Upper lobe of left lung (tissue), 6 donors: ENCODE measurements around the gene DMRT2. TPM values are rescaled to one million over a fixed set of nuclear protein-coding genes. Genes with fewer than 3 reads are reported as not detected.
A peak's percentile ranks its signal among the peaks of the same experiment; 100 is the strongest.

Experiments used
- ATAC-seq, 2 donors: fragments of 200-7000 bp; cut with Tn5 transposase; one replicate each; pipeline ENCODE4 v1.9.1; 2022; ENCODE audit warnings: mild to moderate bottlenecking in 2 of 2, moderate library complexity in 2 of 2; ENCODE audit not compliant: low FRiP score in 2 of 2
- DNase-seq, 2 donors: peaks; one replicate each; pipeline ENCODE4 v3.0.0-alpha.2; 2019 to 2020
- H3K27ac ChIP-seq, 4 donors: fragments of 200-600 bp; sonication (generic); one replicate each; pipeline ENCODE4 v1.5.1; 2016 to 2019
- H3K27me3 ChIP-seq, 4 donors: fragments of 200-600 bp; sonication (generic); one replicate each; pipeline ENCODE4 v1.5.1; 2017 to 2019
- H3K36me3 ChIP-seq, 4 donors: fragments of 200-600 bp; sonication (generic); one replicate each; pipeline ENCODE4 v1.5.1; 2016 to 2019
- H3K4me1 ChIP-seq, 4 donors: fragments of 200-600 bp; sonication (generic); one replicate each; pipeline ENCODE4 v1.5.1; 2018 to 2019
- H3K4me3 ChIP-seq, 4 donors: fragments of 200-600 bp; sonication (generic); one replicate each; pipeline ENCODE4 v1.5.1; 2017 to 2019; ENCODE audit warnings: mild to moderate bottlenecking in 2 of 4, moderate library complexity in 1 of 4
- H3K9me3 ChIP-seq, 4 donors: fragments of 200-600 bp; sonication (generic); one replicate each; pipeline ENCODE4 v1.5.1; 2018 to 2019
- EP300 ChIP-seq, 4 donors: sonication (generic); formaldehyde crosslinking; IDR thresholded peaks; one replicate each; pipeline ENCODE4 v1.5.1; 2017; ENCODE audit warnings: antibody characterized with exemption in 4 of 4, control low read depth in 2 of 4
- POLR2A ChIP-seq, 4 donors: fragments of 450-650 bp; IDR thresholded peaks; one replicate each; pipeline ENCODE4 v1.5.1; 2016 to 2017; ENCODE audit warnings: antibody characterized with exemption in 4 of 4, mild to moderate bottlenecking in 2 of 4
- POLR2AphosphoS5 ChIP-seq, 2 donors: sonication (generic); formaldehyde crosslinking; IDR thresholded peaks; one replicate each; pipeline ENCODE4 v1.5.1; 2017; ENCODE audit warnings: antibody characterized with exemption in 2 of 2
- WGBS, 2 donors: methylation state at CpG; one replicate each; pipeline ENCODE4 v1.1.5; 2017 to 2018; 5-methylcytosine and 5-hydroxymethylcytosine counted together
- total RNA-seq, 6 donors: library from RNA; depleted of rRNA in 4 of 6; stranded (reverse); fragments of >200 nt in 4 of 6; gene quantifications; one replicate each; pipeline versions ENCODE4 v1.1.0 to v1.2.1, GENCODE V29; 2016 to 2021
- TF ChIP-seq, protein P1 (sequence below), 6 experiments: fragments of 450-650 bp in 4 of 6; fragments of 200-600 bp in 2 of 6; sonication (generic) in 2 of 6; IDR thresholded peaks; one replicate each; pipeline ENCODE4 v1.5.1; 2016 to 2019; ENCODE audit warnings: antibody characterized with exemption in 6 of 6
- donor health status: DM: no; HTN: no; CAD: no; lungs with moderate emphysema.
- donor health status: DM: no; HTN: yes; CAD: no; lungs with severe emphysema.

DMRT2 gene
- under 1 TPM in 4 of 6 donors, not detected in 2; 0.43 to 0.84 (median 0.78) TPM for total RNA-seq

DNA sequence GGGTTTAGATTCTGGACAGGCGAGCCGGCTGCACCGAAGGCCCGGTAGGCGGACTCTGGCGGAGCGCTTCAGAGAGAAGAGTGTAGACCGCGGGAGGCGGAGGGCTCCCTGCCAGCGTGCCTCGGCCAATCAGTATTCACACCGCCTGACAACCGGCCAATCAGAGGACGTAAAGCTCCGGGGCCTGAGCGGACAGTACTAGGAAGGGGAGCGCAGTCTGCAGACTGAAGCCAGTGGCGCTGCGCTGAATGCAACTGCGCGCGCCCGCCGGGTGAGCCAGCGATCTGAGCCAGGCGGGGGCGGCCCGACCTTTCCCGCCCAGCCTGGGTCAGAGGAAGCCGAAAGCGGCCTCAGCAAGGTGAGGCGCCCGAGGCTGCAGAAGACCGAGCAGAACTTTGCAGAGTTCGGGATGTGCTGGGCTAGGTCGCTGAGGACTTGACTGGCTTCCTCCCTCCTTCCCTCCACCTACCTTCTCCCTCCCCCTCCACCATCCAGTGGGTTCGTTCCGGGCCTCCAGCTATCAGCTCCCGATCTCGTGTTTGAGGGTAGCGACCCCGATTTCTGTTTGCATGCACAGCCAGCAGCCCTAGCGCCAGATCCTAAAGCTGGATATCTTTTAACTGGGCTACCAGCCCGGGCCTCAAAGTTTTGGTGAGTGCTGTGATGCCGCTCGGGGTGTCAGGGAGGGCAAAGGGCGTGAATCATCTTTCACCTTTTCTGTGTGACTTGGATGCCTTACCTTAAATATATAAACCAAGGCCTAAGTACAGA lies at the start of gene DMRT2:
Gene DMRT2 (plus strand): TSS at position 233 of the 771 bp plus-strand sequence. CDS start 1,257 bp downstream, outside the sequence.
- Histone ChIP-seq H3K4me1 (peaks cover 46 to 72% (median 51%) of the 10 kb centered on the region in 4 donors), H3K27ac (peak within 1 kb of the TSS in 2 of 4 donors; percentile 8 to 48), H3K36me3 (no peaks in the 10 kb centered on the region), H3K27me3 (peaks cover 0 to 79% (median 47%) of the 10 kb centered on the region in 4 donors), H3K4me3 (peak within 1 kb of the TSS in 3 of 4 donors; percentile 28 to 37 (median 34)), H3K9me3 (no peaks in the 10 kb centered on the region)
- DNase-seq (peak; percentile 86 to 92), ATAC-seq (peak; percentile 94)
- 3 to 7% methylated on average over 30 to 45 of the region's 48 CpGs for WGBS, 2 donors
- TF ChIP-seq POLR2AphosphoS5 (IDR thresholded peaks at IDR 0.05) (peak in 1 of 2 donors; percentile 30), EP300 (IDR thresholded peaks at IDR 0.05) (no peak), POLR2A (IDR thresholded peaks at IDR 0.05) (peak in 1 of 4 donors; percentile 36)
- TF ChIP-seq, protein P1, sequence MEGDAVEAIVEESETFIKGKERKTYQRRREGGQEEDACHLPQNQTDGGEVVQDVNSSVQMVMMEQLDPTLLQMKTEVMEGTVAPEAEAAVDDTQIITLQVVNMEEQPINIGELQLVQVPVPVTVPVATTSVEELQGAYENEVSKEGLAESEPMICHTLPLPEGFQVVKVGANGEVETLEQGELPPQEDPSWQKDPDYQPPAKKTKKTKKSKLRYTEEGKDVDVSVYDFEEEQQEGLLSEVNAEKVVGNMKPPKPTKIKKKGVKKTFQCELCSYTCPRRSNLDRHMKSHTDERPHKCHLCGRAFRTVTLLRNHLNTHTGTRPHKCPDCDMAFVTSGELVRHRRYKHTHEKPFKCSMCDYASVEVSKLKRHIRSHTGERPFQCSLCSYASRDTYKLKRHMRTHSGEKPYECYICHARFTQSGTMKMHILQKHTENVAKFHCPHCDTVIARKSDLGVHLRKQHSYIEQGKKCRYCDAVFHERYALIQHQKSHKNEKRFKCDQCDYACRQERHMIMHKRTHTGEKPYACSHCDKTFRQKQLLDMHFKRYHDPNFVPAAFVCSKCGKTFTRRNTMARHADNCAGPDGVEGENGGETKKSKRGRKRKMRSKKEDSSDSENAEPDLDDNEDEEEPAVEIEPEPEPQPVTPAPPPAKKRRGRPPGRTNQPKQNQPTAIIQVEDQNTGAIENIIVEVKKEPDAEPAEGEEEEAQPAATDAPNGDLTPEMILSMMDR (IDR thresholded peaks at IDR 0.05): no peak

DNA sequence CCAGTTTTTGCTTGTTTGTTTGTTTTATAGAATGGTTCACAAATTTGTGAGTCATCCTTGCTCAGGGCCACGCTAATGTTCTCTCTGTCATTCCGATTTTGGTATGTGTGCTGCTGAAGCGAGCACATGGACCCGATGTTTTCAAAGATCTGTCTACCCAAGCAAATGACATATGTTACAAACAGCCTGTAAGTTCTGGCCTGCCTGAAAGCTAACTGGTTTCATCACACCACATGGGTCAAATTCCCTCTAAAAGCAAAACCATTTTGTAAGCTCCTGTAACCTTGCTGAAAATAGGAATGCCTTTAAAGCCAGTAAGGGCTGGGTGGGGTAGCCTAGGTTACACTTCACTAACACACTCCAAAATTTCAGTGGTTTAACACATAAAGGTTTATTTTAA lies 48.3 kb upstream of the DMRT2 start:
- H3K4me1 ChIP-seq: no peaks in the 10 kb centered on the region
- no peak overlapping the region for H3K27ac ChIP-seq
- ATAC-seq (no peak), DNase-seq (no peak)
- H3K4me3 ChIP-seq: no peak overlapping the region
- H3K36me3 ChIP-seq: no peaks in the 10 kb centered on the region
- H3K27me3 ChIP-seq: no peaks in the 10 kb centered on the region
- 75 to 81% methylated on average over 4 of the region's 4 CpGs for WGBS, 2 donors
- no peaks in the 10 kb centered on the region for H3K9me3 ChIP-seq
- TF ChIP-seq POLR2AphosphoS5 (IDR thresholded peaks at IDR 0.05) (no peak), POLR2A (IDR thresholded peaks at IDR 0.05) (no peak), EP300 (IDR thresholded peaks at IDR 0.05) (no peak)
- TF ChIP-seq, protein P1 (IDR thresholded peaks at IDR 0.05): no peak

DNA sequence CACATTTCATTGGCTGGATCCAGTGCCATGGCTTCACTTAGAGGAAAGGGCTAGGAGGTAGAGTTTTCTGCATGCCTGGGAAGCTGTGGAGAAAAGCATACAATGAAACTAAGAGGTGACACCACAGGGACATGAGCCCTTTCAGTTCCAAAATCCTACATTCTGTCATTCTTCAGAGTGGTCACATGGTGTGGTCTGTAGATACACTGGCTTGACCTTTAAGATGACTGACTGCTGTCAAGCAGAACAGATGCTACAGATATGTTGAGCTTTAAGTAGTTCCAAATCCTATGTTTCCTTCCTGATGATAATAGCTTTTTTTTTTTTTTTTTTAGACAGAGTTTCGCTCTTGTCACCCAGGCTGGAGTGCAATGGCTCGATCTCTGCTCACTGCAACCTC lies 47.5 kb upstream of the DMRT2 start:
- no peak overlapping the region for H3K4me3 ChIP-seq
- no peak for ATAC-seq
- no peak for DNase-seq
- no peak overlapping the region for H3K27ac ChIP-seq
- no peaks in the 10 kb centered on the region for H3K4me1 ChIP-seq
- no peaks in the 10 kb centered on the region for H3K9me3 ChIP-seq
- WGBS, 2 donors: 92 to 93% methylated on average over 2 of the region's 2 CpGs
- TF ChIP-seq, protein P1 (IDR thresholded peaks at IDR 0.05): no peak
- no peak for TF ChIP-seq POLR2AphosphoS5 (IDR thresholded peaks at IDR 0.05)
- TF ChIP-seq EP300 (IDR thresholded peaks at IDR 0.05): no peak
- no peak for TF ChIP-seq POLR2A (IDR thresholded peaks at IDR 0.05)
- H3K36me3 ChIP-seq: no peaks in the 10 kb centered on the region
- no peaks in the 10 kb centered on the region for H3K27me3 ChIP-seq

DNA sequence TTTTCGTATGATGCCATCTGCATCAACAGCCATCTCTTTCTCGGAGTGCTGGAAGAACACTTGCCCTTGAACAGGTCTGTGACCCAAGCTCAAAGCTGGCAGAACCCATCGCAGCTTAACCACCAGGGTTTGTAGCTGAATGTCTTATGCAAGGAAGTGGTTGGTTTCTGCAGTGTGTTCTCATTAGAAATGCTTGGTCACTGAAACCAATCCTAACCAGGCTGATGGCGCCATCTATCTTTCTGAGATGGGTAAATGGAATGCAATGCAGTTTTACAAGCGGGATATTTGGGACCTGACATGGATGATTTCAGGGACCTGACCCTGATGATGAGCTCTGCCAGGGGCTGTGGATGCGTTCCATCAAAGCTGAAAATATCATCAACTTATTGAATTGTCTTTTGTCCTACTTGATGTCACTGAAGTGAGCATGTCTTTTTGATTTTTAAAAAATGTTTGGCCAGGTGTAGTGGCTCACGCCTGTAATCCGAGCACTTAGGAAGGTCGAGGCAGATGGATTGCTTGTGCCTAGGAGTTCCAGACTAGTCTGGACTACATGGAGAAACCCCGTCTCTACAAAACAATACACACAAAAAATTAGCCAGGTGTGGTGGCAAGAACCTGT lies 45.0 kb upstream of the DMRT2 start:
- H3K4me3 ChIP-seq: no peak overlapping the region
- H3K4me1 ChIP-seq: peaks cover 0 to 6% (median 0%) of the 10 kb centered on the region in 4 donors
- no peaks in the 10 kb centered on the region for H3K36me3 ChIP-seq
- H3K9me3 ChIP-seq: no peaks in the 10 kb centered on the region
- peak in 1 of 2 donors; percentile 32 for DNase-seq
- WGBS, 2 donors: 53 to 72% methylated on average over 9 to 10 of the region's 10 CpGs
- peak in 1 of 2 donors; percentile 43 for ATAC-seq
- no peak for TF ChIP-seq POLR2A (IDR thresholded peaks at IDR 0.05)
- TF ChIP-seq, protein P1 (IDR thresholded peaks at IDR 0.05): peak in 5 of 6 experiments; percentile 9 to 45 (median 22)
- no peaks in the 10 kb centered on the region for H3K27me3 ChIP-seq
- H3K27ac ChIP-seq: no peak overlapping the region
